ENCODE data around the gene SPOCD1. TPM values are rescaled to one million over a fixed set of nuclear protein-coding genes. Genes with fewer than 3 reads are reported as not detected.

Gene SPOCD1
- total and polyA plus RNA-seq, 2 donors from 2014 or later, result 0.22 to 0.98 TPM

- no peak for TF ChIP-seq CTCF (IDR thresholded peaks at IDR 0.05; ENCODE audit: borderline replicate concordance, extremely low read depth, insufficient read depth)
- no peak overlapping the region for H3K27ac ChIP-seq (ENCODE audit: low read depth in 2 of 2, low read length in 2 of 2)
- FAIRE-seq (no peak), DNase-seq (no peak)
- H3K9ac ChIP-seq (ENCODE audit: low read length in 3 of 3), result no peak overlapping the region
- intact Hi-C loops (cut with DNase I), result no loop called here
- no peak overlapping the region for H3K4me3 ChIP-seq (ENCODE audit: low read length in 3 of 3)
- H3K4me1 ChIP-seq (ENCODE audit: control insufficient read depth in 2 of 3, insufficient read depth in 2 of 3, low read depth in 1 of 3, low read length in 3 of 3), result peaks cover 0 to 7% (median 0%) of the 10 kb centered on the region in 3 donors
- peaks cover 21% of the 10 kb centered on the region for H3K27me3 ChIP-seq (ENCODE audit: control insufficient read depth, insufficient read depth, low read length)
- no peaks in the 10 kb centered on the region for H3K36me3 ChIP-seq (ENCODE audit: control insufficient read depth in 2 of 3, insufficient read depth in 3 of 3, low read length in 3 of 3)
- H3K9me3 ChIP-seq (ENCODE audit: control insufficient read depth in 2 of 3, insufficient read depth in 1 of 3, low read length in 3 of 3), result no peaks in the 10 kb centered on the region
These were observed 41.3 kb downstream of the SPOCD1 start for GRCh38 chr1:31774495-31774894.

GRCh38 chr1:31773861-31774260, 42.0 kb downstream of the SPOCD1 start:
- Histone ChIP-seq H3K9me3 (ENCODE audit: control insufficient read depth in 2 of 3, insufficient read depth in 1 of 3, low read length in 3 of 3) (no peaks in the 10 kb centered on the region), H3K27ac (ENCODE audit: low read depth in 2 of 2, low read length in 2 of 2) (no peak overlapping the region), H3K4me1 (ENCODE audit: control insufficient read depth in 2 of 3, insufficient read depth in 2 of 3, low read depth in 1 of 3, low read length in 3 of 3) (peaks cover 0 to 7% (median 0%) of the 10 kb centered on the region in 3 donors), H3K9ac (ENCODE audit: low read length in 3 of 3) (no peak overlapping the region), H3K4me3 (ENCODE audit: low read length in 3 of 3) (no peak overlapping the region), H3K36me3 (ENCODE audit: control insufficient read depth in 2 of 3, insufficient read depth in 3 of 3, low read length in 3 of 3) (no peaks in the 10 kb centered on the region), H3K27me3 (ENCODE audit: control insufficient read depth, insufficient read depth, low read length) (peaks cover 21% of the 10 kb centered on the region)
- FAIRE-seq (no peak), DNase-seq (no peak)
- TF ChIP-seq CTCF (IDR thresholded peaks at IDR 0.05; ENCODE audit: borderline replicate concordance, extremely low read depth, insufficient read depth), result no peak
- intact Hi-C loops (cut with DNase I), result no loop called here

- intact Hi-C loops (cut with DNase I), result no loop called here
- H3K27ac ChIP-seq (ENCODE audit: low read depth in 2 of 2, low read length in 2 of 2), result no peak overlapping the region
- no peak for FAIRE-seq
- H3K9me3 ChIP-seq (ENCODE audit: control insufficient read depth in 2 of 3, insufficient read depth in 1 of 3, low read length in 3 of 3), result no peaks in the 10 kb centered on the region
- no peak for DNase-seq
- peak overlapping the region in 2 of 3 donors; percentile 1 to 15 for H3K4me3 ChIP-seq (ENCODE audit: low read length in 3 of 3)
- no peaks in the 10 kb centered on the region for H3K36me3 ChIP-seq (ENCODE audit: control insufficient read depth in 2 of 3, insufficient read depth in 3 of 3, low read length in 3 of 3)
- H3K27me3 ChIP-seq (ENCODE audit: control insufficient read depth, insufficient read depth, low read length), result peaks cover 21% of the 10 kb centered on the region
- H3K9ac ChIP-seq (ENCODE audit: low read length in 3 of 3), result no peak overlapping the region
- H3K4me1 ChIP-seq (ENCODE audit: control insufficient read depth in 2 of 3, insufficient read depth in 2 of 3, low read depth in 1 of 3, low read length in 3 of 3), result peaks cover 0 to 7% (median 0%) of the 10 kb centered on the region in 3 donors
- TF ChIP-seq CTCF (IDR thresholded peaks at IDR 0.05; ENCODE audit: borderline replicate concordance, extremely low read depth, insufficient read depth), result no peak
These were observed 43.1 kb downstream of the SPOCD1 start for GRCh38 chr1:31772669-31773248.

All from kidney (tissue), 14 donors.